GM21723 (cell line): ENCODE measurements around the gene TAF6L.
"Not testable (repeated sequence)": the region's sequence is repeated elsewhere in the genome, so short reads cannot be mapped to it uniquely, and the experiment has no call there.

Source experiments
- ATAC-seq: cut with Tn5 transposase; IDR thresholded peaks from one replicate; pipeline ENCODE4 v1.9.1; 2021; ENCODE audit warnings: mild to moderate bottlenecking, moderate library complexity; ENCODE audit not compliant: unreplicated experiment

The TAF6L gene

DNA sequence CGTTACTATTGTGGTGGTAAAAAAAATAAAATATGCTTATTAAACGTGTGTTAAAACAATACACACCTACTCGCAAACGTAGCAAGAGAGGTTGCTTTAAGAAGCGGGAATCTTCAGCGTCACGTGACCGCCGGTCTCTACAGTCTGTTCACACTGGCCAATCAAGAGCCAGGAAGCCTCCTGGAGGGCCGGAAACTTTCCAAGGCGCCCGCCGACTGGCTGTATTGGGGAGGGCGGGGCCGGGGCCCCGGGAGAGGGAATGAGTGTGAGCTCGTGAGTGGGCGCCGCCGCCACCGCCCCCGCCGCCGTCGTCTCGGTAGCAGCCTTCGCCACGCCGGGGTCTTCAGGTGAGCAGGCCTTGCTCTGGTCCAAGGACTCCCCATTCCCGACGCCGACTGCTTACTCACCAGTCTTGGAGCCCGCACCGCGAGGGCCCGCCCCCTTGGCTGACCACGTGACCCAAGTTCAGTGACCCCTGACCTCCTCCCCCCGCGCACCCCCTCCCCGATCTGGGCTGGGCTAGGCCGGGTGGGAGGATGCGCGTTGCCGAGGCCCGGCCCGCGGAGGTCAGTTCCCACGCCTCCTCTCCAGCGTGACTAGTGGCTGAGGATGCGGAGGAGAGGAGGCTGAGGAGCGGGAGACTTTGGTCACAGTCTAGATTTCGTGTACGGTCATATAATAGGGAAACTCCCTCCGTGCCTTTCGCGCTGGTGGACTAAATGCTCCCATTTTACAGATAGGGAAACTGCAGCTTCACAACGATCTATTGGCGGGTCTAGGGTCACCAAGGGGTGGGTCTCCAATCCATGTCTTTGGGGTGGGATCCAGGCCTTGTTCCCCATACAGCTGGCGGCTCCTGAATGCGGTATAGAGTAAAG is at the start of gene TAF6L:
TAF6L (plus strand) TSS at position 253 of the 878 bp plus-strand sequence. CDS start 4,388 bp downstream, outside the sequence.
- ATAC-seq, result peak; percentile 78

DNA sequence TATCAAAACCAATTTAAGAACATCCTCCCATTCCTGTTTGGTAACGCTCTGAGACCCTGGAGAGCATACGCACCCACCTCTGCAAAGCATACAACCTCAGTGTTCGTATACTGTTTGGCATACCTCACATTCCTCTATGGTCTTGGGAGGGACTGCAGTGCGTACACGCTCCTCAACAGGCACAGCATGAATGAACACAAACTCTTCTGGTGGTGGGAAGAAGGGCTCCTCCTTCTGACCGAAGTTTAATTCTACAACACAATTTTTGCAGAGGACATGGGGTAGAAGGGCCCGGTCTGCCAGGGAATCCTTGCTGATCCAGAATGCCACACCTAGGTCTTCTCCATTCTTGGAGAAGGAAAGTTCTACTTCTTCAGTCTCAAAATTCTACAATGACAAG is 49.2 kb upstream of the TAF6L start:
- no peak for ATAC-seq

GRCh38 chr11:62724171-62724570 is 47.0 kb upstream of the TAF6L start:
- ATAC-seq, result no peak

GRCh38 chr11:62725646-62726045 is 45.5 kb upstream of the TAF6L start:
- ATAC-seq, result no peak

- peak; percentile 3 for ATAC-seq
These were observed 44.9 kb upstream of the TAF6L start for GRCh38 chr11:62726156-62726914.

DNA sequence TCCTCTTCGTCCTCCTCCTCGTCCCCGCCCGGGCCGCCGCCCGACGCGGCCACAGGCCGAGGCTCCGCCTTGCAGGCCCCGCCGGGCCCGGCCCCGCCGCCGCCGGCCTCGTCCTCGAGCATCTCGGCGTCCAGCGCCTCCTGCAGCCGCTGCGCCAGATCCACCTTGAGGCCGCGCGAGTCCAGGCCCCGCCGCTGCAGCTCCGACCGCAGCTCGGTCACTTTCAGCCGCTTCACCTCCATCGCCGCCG is 44.4 kb upstream of the TAF6L start:
- peak; percentile 12 for ATAC-seq

GRCh38 chr11:62727165-62727871 is 43.9 kb upstream of the TAF6L start, which contains the start of gene HNRNPUL2:
Gene HNRNPUL2 (minus strand): TSS chr11:62727457. CDS start chr11:62727156, 301 bp downstream.
- ATAC-seq, result peak; percentile 70

DNA sequence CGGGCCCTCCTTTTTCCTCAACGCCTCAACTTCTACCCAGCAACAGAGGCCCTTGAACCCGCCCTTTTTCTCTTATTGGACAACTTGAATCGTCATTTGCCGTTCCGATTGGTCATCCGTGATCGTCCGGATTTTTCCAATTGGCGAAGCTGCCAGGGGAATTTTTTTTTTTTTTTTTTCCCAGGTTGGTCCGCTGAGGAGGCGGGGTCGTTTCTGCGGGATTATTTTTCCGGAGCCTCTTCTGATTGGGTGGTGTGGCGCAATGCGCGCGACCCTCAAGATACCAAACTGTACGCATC is 43.4 kb upstream of the TAF6L start:
- peak; percentile 52 for ATAC-seq

- ATAC-seq, result peak; percentile 27
These were observed 42.8 kb upstream of the TAF6L start, which contains the start of gene TTC9C for GRCh38 chr11:62728171-62728988. Gene TTC9C (plus strand): TSS chr11:62728486. CDS start chr11:62728849, 363 bp downstream.

- ATAC-seq, result not testable (repeated sequence)
These were observed 41.1 kb upstream of the TAF6L start for GRCh38 chr11:62730076-62730475.

GRCh38 chr11:62732830-62733229 is 38.4 kb upstream of the TAF6L start:
- ATAC-seq, result no peak

DNA sequence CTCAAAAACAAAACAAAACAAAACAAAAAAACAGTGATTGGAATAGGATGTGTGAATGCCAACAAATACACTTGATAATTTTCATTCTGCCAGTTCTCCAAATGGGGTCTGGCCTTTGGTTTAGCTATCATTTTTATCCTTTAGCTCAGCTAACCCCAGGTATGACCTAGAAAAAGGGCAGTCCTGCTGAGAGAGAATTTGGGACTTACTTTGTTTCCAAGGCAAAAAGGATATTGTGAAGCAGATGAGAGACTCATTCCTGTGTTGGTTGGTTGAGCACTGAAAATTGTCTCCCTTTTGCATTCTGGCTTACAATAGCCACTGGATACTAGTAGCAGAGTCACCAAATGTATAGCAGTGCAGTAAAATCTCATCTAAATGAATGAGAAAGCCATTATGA is 34.0 kb upstream of the TAF6L start:
- no peak for ATAC-seq

GRCh38 chr11:62747475-62748160 is 23.6 kb upstream of the TAF6L start:
- no peak for ATAC-seq

- not testable (repeated sequence) for ATAC-seq
These were observed 21.3 kb upstream of the TAF6L start for GRCh38 chr11:62749931-62750330.

DNA sequence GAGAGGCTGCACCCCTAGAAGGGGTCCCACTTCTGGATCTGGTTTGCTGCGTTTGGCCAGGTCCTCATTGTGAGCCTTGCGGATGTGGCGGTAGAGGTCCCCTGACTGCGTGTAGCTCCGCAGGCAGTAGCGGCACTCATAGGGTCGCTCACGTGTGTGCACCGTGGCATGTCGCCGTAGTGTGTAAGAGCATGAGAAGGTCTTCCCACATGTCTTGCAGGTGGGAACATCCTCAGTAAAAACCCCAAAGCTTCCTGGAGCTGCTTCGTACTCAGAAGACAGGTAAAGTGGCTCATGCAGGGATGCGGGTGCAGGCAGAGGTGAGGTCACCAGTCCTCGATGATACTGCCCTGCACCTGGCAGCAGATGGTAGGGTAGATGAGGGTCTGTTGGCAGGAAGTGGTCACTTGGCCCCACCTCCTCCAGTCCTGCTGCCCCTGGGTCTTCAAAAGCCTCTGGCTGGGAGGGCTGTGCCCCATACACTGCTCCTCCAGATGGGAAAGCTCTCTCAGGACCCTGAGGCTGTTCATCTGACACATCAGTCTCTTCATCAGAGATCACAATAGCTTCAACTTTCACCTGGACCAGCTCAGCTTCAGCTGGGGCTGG is 18.9 kb upstream of the TAF6L start:
- ATAC-seq, result no peak

GRCh38 chr11:62752994-62753735 is 18.0 kb upstream of the TAF6L start:
- ATAC-seq, result peak; percentile 1

DNA sequence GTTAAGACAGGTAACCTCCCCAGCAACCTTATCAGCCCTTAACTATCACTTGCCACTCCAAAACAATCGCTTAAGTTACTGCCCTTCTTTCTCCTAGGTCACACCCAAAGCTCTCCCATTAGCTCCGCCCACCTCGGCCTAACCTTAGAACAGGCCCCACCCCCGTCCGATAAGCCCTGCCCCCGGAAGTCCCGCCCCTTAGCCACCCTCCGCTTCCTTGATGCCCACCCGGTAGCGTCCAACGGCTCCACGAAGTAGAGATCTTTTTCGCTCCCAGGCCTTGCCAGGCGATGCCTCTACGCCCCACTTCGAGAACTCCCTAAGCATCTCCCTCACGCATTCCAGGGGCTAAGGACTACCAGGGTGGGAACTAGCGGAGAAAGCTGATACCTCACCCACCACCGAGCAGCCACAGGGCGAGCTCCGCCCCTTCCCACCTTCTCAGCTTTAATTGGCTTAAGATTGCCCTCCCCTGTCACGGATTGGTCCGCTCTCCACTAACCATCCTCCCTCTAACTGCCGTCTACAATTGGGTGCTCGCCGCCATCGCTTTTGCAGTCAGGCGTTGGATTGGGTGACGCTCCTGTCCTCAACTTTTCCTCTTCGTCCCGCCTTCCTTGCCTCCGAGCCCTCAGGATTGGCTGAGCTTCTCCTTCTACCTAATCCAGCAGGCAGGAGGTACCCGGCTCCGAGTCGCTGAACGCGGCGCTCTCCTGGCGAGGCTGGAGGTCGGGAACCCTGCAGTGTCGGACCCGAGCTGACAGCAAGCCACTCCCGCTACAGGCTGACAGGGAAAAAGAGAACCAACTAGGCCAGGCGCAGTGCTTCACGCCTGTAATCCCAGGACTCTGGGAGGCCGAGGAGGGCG is 17.2 kb upstream of the TAF6L start, which contains the start of gene ZBTB3:
ZBTB3 (minus strand) TSS at position 425 of the 868 bp plus-strand sequence. CDS start 496 bp downstream, outside the sequence.
- ATAC-seq, result peak; percentile 94

- ATAC-seq, result no peak
These were observed 16.0 kb upstream of the TAF6L start for GRCh38 chr11:62755086-62755615.
